ENCODE measurements around the gene MRPL27. TPM values are rescaled to one million over a fixed set of nuclear protein-coding genes. Genes with fewer than 3 reads are reported as not detected.
"Not testable (repeated sequence)": the region's sequence is repeated elsewhere in the genome, so short reads cannot be mapped to it uniquely, and the experiment has no call there.

MRPL27 gene
- total RNA-seq: 10 to 100 TPM; 72.1 to 75.1 TPM

DNA sequence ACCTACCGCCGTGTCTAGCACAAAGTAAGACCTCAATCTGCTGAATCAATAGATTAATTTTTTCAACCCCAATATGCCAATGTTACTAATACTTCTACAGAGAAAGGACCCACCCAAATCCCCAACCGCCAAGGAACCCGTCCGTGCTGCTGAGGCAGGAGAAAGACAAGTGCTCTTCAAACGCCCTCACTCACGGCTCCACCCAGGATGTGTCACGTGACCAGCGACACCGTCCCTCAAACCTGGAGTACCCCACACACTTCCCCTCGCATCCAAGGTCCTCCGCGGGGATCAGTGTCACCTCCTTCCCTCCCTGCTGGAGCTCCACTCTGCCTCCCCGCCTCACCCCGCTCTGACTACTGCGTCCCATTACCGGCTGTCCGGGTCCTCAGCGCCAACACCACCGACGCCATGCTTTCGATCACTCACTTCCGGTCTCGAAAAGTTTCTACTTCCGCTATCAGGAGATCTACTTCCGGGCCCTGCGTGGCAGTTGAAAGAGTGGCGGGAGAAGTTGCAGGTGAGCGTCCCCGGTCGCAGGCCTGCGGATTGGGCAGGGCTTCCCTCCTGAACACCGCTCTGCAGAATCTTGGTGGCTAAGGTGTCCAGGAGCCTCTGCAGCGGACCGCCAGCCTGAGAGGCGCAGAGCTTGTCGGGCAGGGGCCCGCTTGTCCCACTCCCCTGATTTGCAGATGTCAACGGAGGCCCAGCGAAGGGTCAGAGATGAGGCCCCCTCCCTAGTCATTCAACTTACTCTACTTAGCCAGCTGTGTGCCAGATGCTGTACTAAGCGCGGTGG lies at the start of gene MRPL27, which contains the start of gene EME1:
TSS of gene MRPL27 (minus strand) at position 427 of the 799 bp plus-strand sequence. CDS start at position 413, 14 bp downstream.
TSS of gene EME1 (plus strand) at position 472 of the 799 bp plus-strand sequence. CDS start 1,980 bp downstream, outside the sequence.
- no peaks in the 10 kb centered on the region for H3K9me3 Mint-ChIP-seq
- DNase-seq: peak; percentile 84
- H3K4me1 Mint-ChIP-seq: peaks cover 17% of the 10 kb centered on the region
- H3K4me3 Mint-ChIP-seq: peak within 1 kb of the TSS; percentile 98
- H3K27ac Mint-ChIP-seq: peak within 1 kb of the TSS; percentile 100
- H3K27me3 Mint-ChIP-seq: no peaks in the 10 kb centered on the region
- H3K36me3 Mint-ChIP-seq: peaks cover 26% of the 10 kb centered on the region

DNA sequence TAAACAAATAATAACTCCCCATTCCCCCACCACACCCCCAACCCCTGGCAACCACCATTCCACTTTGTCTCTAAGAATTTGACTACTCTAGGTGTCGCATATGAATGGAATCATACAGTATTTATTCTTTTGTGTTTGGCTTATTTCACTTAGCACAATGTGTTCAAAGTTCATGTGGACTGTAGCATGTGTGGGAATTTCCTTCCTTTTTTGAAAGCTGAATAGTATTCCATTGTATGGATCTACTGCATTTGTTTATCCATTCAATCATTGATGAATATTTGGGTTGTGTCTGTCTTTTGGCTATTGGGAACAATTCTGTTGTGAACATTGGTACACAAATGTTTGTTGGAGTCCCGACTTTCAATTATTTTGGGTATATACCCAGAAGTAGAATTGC lies 49.8 kb upstream of the MRPL27 start:
- Mint-ChIP-seq H3K4me3 (no peak overlapping the region), H3K27ac (no peak overlapping the region), H3K36me3 (peaks cover 5% of the 10 kb centered on the region), H3K9me3 (peaks cover 3% of the 10 kb centered on the region), H3K27me3 (no peaks in the 10 kb centered on the region), H3K4me1 (peaks cover 34% of the 10 kb centered on the region)
- no peak for DNase-seq

DNA sequence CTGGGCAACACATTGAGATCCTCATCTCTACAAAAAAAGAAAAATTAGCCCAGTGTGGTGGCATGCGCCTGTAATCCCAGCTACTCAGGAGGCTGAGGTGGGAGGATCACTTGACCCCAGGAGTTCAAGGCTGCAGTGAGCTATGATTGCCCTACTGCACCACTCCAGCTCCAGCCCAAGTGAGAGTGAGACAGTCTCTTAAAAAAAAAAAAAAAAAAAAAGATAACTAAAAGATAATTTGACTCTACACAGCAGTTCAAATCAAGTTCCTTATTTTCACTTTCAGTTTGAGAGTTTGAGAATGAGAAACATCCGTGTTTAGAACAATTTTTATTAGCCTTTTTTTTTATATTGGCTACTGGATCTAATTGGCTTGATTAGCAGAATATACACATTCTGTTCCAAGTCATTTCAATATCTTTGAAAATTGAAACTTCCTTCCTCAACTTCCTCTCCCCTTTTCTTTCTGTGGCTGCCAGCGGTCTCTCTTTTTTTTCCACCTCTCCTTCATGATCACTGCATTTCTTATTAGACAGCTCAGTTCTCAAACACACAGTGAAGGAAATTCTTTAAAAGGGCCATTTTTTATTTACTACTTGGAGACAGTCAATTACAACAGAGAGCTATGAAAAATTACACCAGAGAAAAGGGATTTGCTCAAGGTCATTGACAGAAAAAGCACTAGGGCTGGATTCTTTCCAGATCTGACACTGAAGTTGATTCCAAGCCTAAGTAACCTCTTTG lies 48.5 kb upstream of the MRPL27 start:
- peak overlapping the region; percentile 72 for H3K4me3 Mint-ChIP-seq
- peaks cover 29% of the 10 kb centered on the region for H3K4me1 Mint-ChIP-seq
- no peaks in the 10 kb centered on the region for H3K27me3 Mint-ChIP-seq
- DNase-seq: no peak
- H3K36me3 Mint-ChIP-seq: peaks cover 5% of the 10 kb centered on the region
- H3K9me3 Mint-ChIP-seq: peaks cover 3% of the 10 kb centered on the region
- peak overlapping the region; percentile 86 for H3K27ac Mint-ChIP-seq

DNA sequence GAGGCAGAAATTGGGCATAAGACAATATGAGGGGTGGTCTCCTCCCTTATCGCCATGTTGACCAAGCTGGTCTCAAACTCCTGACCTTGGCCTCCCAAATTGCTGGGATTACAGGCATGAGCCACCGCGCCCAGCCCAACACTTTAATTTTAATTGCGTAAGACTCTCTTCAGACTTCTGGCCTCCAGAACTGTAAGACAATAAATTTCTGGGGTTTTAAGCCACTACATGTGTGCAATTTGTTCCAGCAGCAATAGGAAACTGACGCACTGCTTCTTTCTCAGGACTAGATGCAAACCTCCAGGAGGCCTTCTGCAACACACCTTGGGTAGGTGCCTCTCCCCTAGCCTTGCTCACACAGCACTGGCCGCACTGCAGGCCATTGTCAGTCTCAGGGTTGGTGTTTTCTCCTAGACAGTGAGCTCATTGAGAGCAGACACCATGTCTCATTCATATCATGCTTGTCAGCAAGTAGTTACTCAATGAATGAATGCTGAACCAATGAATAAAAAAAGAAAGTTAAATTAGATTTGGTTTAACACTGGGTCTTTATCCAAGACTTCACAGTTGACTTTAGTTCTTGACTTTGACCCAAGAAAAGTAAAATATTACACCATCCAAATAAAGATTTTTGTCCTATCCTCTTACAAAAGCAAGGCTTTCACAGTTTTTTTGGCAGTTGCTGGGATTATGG lies 47.6 kb upstream of the MRPL27 start:
- peaks cover 5% of the 10 kb centered on the region for H3K36me3 Mint-ChIP-seq
- H3K4me1 Mint-ChIP-seq: peaks cover 27% of the 10 kb centered on the region
- H3K4me3 Mint-ChIP-seq: no peak overlapping the region
- no peaks in the 10 kb centered on the region for H3K27me3 Mint-ChIP-seq
- no peak for DNase-seq
- H3K9me3 Mint-ChIP-seq: peaks cover 3% of the 10 kb centered on the region
- H3K27ac Mint-ChIP-seq: peak overlapping the region; percentile 86

DNA sequence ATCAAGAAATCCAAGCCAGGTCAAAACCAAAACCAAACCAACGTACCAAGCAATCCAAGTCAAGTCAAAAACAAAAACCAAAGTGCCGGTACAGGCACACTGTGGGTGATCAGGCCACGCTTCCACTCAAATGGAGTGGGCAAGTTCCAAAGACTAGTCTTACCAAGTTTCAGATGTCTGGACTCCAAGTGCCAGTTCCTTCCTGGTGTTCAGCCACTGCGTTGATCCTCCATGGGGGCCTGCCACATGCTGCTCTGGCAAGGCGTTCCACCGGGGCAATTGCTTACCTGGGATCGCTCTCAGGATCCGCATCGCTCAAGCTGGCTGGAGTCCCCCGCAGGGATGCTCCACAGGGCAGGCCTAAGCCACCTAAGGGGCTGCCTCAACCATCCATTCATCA lies 46.6 kb upstream of the MRPL27 start:
- H3K9me3 Mint-ChIP-seq, H3K27me3 Mint-ChIP-seq, H3K4me3 Mint-ChIP-seq, DNase-seq, H3K36me3 Mint-ChIP-seq: not testable (repeated sequence)
- Mint-ChIP-seq H3K27ac (peak overlapping the region; percentile 30), H3K4me1 (peaks cover 23% of the 10 kb centered on the region)

DNA sequence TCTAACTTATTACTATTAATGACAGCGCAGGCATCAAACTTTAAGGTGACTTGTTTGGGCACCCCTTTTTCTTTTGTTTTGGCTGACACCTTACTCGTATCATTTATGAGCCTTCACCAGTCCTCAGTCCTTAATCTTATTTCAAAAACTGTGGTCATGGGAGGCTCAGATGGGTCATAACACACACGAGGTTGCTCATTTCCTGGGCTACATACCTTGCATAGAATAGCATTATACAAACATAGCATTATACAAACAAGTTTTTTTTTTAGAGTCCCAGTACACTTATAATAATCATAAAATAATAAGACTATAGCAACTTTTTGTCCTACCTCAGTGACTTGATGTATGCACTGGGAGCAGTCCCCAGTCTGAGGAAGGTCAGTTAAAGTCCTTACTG lies 41.8 kb upstream of the MRPL27 start:
- Mint-ChIP-seq H3K4me1 (peaks cover 4% of the 10 kb centered on the region), H3K27ac (no peak overlapping the region)

DNA sequence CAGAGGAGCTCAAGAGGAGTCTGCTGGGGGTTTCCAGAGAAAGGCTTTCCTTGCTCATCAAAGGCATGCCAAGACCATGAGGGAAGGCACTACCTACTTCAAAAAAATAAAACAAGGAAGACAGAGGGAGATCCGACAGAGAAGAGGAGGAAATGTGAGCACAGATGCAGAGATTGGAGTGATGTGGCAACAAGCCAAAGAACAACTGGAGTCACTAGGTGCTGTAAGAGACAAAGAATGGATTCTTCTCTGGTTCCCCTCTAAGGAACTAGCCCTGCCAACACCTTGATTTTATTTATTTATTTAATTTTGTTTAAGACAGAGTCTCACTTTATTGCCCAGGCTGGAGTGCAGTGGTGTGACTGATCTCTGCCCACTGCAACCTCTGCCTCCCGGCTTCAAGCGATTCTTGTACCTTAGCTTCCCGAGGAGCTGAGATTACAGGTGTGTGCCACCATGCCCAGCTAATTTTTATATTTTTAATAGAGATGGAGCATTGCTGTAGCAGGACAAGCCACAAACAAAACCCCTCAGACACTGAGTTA lies 39.3 kb upstream of the MRPL27 start:
- peaks cover 4% of the 10 kb centered on the region for H3K4me1 Mint-ChIP-seq
- no peak for DNase-seq
- H3K36me3 Mint-ChIP-seq: no peaks in the 10 kb centered on the region
- no peak overlapping the region for H3K4me3 Mint-ChIP-seq
- H3K27me3 Mint-ChIP-seq: no peaks in the 10 kb centered on the region
- H3K9me3 Mint-ChIP-seq: no peaks in the 10 kb centered on the region
- H3K27ac Mint-ChIP-seq: no peak overlapping the region

More for the DNA sequence above, 41.8 kb upstream of the MRPL27 start:
- H3K27me3 Mint-ChIP-seq: no peaks in the 10 kb centered on the region
- no peak overlapping the region for H3K4me3 Mint-ChIP-seq
- H3K9me3 Mint-ChIP-seq: peaks cover 3% of the 10 kb centered on the region
- peaks cover 5% of the 10 kb centered on the region for H3K36me3 Mint-ChIP-seq
- DNase-seq: no peak

DNA sequence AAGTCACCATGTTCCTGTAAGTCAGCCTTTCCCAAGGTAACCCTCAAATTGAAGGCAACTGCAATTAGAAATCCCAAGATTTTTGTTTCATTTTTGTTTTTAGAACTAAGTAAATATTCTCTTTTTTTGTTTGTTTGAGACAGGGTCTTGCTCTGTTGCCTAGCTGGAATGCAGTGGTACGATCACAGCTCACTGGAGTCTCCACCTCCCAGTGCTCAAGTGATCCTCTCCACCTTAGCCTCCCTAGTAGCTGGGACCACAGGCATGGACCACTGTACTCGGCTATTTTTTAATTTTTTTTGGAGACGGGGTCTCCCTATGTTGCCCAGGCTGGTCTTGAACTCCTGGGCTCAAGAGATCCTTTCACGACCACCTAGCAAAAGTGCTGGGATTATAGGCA lies 34.9 kb upstream of the MRPL27 start:
- peaks cover 9% of the 10 kb centered on the region for H3K27me3 Mint-ChIP-seq
- H3K36me3 Mint-ChIP-seq: no peaks in the 10 kb centered on the region
- H3K4me3 Mint-ChIP-seq: no peak overlapping the region
- no peaks in the 10 kb centered on the region for H3K9me3 Mint-ChIP-seq
- H3K4me1 Mint-ChIP-seq: no peaks in the 10 kb centered on the region
- DNase-seq: no peak
- H3K27ac Mint-ChIP-seq: no peak overlapping the region

DNA sequence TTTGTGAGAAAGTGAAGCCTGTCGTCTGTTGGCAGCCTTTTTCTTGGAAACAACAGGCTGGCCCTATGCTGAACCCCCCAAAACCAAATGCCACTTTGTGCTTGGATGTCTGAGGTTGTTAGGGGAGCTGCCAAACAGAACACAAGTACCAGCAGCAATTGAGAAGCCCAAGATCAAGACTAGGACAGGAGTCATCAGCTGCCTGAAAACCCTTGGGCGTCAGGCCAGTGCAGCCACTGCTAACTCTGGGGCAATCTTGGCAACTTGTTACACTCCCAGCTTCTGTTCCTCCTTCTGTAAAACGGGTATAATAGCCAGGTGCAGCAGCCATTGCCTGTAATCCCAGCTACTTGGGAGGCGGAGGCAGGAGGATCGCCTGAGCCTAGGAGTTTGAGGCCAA lies 33.6 kb upstream of the MRPL27 start:
- Mint-ChIP-seq H3K9me3 (no peaks in the 10 kb centered on the region), H3K27me3 (peaks cover 9% of the 10 kb centered on the region), H3K4me1 (no peaks in the 10 kb centered on the region), H3K4me3 (no peak overlapping the region), H3K36me3 (no peaks in the 10 kb centered on the region), H3K27ac (no peak overlapping the region)
- no peak for DNase-seq

DNA sequence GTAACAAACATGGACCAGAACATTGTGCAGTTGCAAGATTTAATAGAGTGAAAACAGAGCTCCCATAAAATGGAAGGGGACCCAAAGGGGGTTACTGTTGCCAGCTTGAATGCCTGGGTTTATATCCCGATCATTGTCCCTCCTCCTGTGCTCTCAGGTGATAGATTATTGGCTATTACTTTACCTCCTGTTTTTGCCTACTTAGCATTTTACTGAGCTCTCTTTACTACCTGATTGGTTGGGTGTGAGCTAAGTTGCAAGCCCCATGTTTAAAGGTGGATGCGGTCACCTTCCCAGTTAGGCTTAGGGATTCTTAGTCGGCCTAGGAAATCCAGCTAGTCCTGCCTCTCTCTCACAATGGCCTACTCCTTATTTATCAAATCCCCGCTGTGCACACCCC lies 32.4 kb upstream of the MRPL27 start:
- H3K9me3 Mint-ChIP-seq, DNase-seq, H3K4me1 Mint-ChIP-seq, H3K27ac Mint-ChIP-seq, H3K36me3 Mint-ChIP-seq, H3K27me3 Mint-ChIP-seq, H3K4me3 Mint-ChIP-seq: not testable (repeated sequence)

DNA sequence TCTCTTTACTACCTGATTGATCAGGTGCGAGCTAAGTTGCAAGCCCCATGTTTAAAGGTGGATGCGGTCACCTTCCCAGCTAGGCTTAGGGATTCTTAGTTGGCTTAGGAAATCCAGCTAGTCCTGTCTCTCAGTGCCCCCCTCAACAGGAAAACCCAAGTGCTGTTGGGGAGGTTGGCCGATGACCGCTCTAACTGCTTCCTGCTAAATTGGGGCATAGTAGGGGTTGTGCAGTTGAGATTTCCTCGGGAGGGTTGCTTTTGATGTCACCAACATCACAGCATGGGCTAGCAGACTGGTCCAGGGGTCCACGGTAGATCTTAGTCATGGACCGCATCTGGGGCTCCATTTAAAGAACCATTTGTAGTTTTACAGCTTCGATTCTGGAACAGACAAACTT lies 26.6 kb upstream of the MRPL27 start:
- not testable (repeated sequence) for DNase-seq, H3K4me3 Mint-ChIP-seq, H3K9me3 Mint-ChIP-seq, H3K27me3 Mint-ChIP-seq, H3K27ac Mint-ChIP-seq
- Mint-ChIP-seq H3K4me1 (peaks cover 19% of the 10 kb centered on the region), H3K36me3 (peaks cover 14% of the 10 kb centered on the region)

DNA sequence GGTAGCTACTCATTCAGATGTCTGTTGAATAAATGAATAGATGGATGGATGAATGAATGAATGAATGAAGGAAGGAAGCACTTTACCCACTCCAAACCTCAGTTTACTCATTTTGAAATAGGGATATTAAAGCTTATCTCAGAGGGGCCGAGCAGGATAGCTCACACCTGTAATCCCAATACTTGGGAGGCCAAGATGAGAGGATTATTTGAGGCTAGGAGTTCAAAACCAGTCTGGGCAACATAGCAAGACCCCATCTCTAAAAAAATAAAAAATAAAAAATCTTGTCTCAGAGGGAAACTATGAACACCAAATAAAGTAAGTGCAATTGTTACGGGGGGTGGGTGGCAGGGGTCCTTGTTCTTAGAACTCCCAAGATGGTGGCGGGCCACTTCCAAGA lies 25.7 kb upstream of the MRPL27 start:
- H3K4me3 Mint-ChIP-seq, H3K27me3 Mint-ChIP-seq, H3K9me3 Mint-ChIP-seq, DNase-seq, H3K27ac Mint-ChIP-seq: not testable (repeated sequence)
- Mint-ChIP-seq H3K36me3 (peaks cover 18% of the 10 kb centered on the region), H3K4me1 (peaks cover 23% of the 10 kb centered on the region)

DNA sequence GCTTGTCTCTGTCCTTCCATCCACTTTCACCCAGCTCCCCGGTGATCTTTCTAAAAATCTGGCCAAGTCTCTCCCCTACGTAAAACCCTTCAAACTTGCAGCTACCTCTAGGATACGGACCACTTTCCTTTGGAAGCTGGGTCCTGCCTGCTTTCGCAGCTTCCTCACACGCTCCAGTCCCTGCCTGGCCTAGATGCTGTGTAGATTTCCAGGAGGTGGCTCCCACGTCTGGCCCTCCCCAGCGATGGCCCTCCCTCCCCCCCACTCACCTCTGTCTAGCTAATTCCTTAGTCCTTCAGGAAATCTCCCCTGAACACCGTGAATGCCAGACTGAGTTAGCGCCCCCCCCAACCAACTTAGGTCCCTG lies 24.9 kb upstream of the MRPL27 start:
- H3K27me3 Mint-ChIP-seq: no peaks in the 10 kb centered on the region
- H3K27ac Mint-ChIP-seq: peak overlapping the region; percentile 81
- no peak for DNase-seq
- H3K4me1 Mint-ChIP-seq: peaks cover 23% of the 10 kb centered on the region
- no peaks in the 10 kb centered on the region for H3K9me3 Mint-ChIP-seq
- peak overlapping the region; percentile 96 for H3K4me3 Mint-ChIP-seq
- H3K36me3 Mint-ChIP-seq: peaks cover 23% of the 10 kb centered on the region

DNA sequence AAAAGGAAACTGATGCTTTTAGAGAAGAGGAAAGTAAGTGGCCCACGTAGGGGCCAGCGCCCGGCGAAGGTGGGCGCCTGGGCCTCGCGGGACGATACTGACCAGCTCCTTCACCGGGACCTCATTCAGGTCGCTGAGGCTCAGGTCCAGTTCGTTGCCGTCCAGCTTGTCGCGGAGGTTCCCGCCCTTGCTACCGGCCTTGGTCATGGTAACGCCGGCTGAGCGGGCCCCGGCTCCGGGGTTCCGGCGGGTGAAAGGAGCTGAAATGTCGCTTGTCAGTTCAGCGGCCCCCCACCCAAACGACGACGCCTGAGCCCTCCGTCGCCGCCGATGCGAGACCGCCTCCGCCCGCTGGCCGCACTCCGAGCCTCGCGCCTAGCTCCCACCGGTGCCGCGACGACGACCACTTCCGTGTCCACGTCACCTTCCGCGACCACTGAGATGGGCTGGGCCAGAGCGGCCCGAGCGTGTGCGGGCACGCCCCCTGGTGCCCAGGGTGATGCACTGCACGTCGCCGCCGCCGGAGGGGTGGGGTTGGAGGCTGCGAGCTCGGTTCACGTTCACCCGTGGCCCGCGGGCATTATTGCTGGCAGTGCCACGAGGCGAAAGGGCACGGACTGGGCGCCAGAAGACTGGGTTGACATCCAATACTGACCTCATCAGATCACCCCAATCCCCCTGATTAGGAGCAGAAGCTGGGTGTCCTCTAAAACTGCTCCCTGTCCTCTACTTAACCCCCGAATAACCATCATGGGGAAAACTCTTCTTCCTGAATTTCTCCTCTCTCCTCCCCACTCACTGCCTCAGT lies 24.3 kb upstream of the MRPL27 start, which contains the start of gene LRRC59:
TSS of gene LRRC59 (minus strand) at position 413 of the 808 bp plus-strand sequence. CDS start at position 207, 206 bp downstream.
- peak within 1 kb of the TSS; percentile 96 for H3K4me3 Mint-ChIP-seq
- peaks cover 23% of the 10 kb centered on the region for H3K4me1 Mint-ChIP-seq
- no peaks in the 10 kb centered on the region for H3K27me3 Mint-ChIP-seq
- DNase-seq: peak; percentile 93
- H3K27ac Mint-ChIP-seq: peak within 1 kb of the TSS; percentile 87
- no peaks in the 10 kb centered on the region for H3K9me3 Mint-ChIP-seq
- H3K36me3 Mint-ChIP-seq: peaks cover 23% of the 10 kb centered on the region
